Keratinocyte (primary cell): Measurements from ENCODE around the gene CD33.

ENCODE experiments used
- CTCF ChIP-seq, 3 experiments: IDR thresholded peaks in 1 of 3; conservative IDR thresholded peaks in 1 of 3; optimal IDR thresholded peaks in 1 of 3; 2 replicates in 2 of 3; 3 replicates in 1 of 3; pipeline versions ENCODE3 to v1.5.1; 2011; ENCODE audit warnings: low read length in 3 of 3, mild to moderate bottlenecking in 3 of 3, moderate library complexity in 2 of 3, control low read depth in 1 of 3, inconsistent platforms in 1 of 3; ENCODE audit not compliant: insufficient read depth in 2 of 3; ENCODE audit errors: extremely low read depth in 1 of 3
- EZH2 ChIP-seq: IDR thresholded peaks from one replicate; pipeline ENCODE4 v1.6.1; 2012; ENCODE audit warnings: inconsistent platforms, mild to moderate bottlenecking, low read length, moderate library complexity

- TF ChIP-seq CTCF (optimal IDR thresholded peaks at IDR 0.05 in 1 of 3, IDR thresholded peaks at IDR 0.05 in 1 of 3, conservative IDR thresholded peaks at IDR 0.05 in 1 of 3; ENCODE audit: extremely low read depth in 1 of 3, insufficient read depth in 2 of 3, low read length in 3 of 3): no peak
- TF ChIP-seq EZH2: no peak
These were observed 13.0 kb upstream of the CD33 start for GRCh38 chr19:51211833-51212232.
